C4-2B (cell line): ENCODE measurements around the gene PDS5A.
"Not testable (repeated sequence)": the region's sequence is repeated elsewhere in the genome, so short reads cannot be mapped to it uniquely, and the experiment has no call there.

Experiments
- H3K27ac ChIP-seq: fragments of 450-650 bp; 2 replicates; pipeline ENCODE4 v1.5.1; 2017
- ZFX ChIP-seq: fragments of 450-650 bp; IDR thresholded peaks from 2 replicates; pipeline ENCODE4 v1.6.1; 2017
- TF ChIP-seq, protein P1 (sequence below): fragments of 450-650 bp; conservative IDR thresholded peaks from 2 replicates; pipeline ENCODE4 v1.5.1; 2017; ENCODE audit warnings: mild to moderate bottlenecking

PDS5A gene

DNA sequence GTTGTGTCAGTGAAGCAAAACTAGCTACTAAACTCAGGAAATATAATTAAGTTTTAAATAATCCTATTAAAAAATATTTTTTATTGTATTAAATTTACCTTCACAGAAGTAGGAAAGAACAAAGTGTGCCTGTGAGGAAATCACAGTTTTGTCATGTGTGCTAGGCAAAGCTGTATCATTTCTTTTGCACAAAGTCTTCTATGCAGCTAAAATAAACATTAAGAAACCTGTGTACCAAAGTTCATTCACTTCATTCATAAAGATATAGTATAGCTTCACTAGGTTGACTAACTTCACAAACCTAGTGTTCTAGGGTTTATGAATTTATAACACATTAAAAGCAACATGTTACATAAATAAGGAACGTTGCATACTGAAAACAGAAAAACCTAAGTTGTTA lies 131.0 kb downstream of the PDS5A start:
- H3K27ac ChIP-seq: no peak overlapping the region
- no peak for TF ChIP-seq ZFX
- TF ChIP-seq, protein P1, sequence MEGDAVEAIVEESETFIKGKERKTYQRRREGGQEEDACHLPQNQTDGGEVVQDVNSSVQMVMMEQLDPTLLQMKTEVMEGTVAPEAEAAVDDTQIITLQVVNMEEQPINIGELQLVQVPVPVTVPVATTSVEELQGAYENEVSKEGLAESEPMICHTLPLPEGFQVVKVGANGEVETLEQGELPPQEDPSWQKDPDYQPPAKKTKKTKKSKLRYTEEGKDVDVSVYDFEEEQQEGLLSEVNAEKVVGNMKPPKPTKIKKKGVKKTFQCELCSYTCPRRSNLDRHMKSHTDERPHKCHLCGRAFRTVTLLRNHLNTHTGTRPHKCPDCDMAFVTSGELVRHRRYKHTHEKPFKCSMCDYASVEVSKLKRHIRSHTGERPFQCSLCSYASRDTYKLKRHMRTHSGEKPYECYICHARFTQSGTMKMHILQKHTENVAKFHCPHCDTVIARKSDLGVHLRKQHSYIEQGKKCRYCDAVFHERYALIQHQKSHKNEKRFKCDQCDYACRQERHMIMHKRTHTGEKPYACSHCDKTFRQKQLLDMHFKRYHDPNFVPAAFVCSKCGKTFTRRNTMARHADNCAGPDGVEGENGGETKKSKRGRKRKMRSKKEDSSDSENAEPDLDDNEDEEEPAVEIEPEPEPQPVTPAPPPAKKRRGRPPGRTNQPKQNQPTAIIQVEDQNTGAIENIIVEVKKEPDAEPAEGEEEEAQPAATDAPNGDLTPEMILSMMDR: no peak

DNA sequence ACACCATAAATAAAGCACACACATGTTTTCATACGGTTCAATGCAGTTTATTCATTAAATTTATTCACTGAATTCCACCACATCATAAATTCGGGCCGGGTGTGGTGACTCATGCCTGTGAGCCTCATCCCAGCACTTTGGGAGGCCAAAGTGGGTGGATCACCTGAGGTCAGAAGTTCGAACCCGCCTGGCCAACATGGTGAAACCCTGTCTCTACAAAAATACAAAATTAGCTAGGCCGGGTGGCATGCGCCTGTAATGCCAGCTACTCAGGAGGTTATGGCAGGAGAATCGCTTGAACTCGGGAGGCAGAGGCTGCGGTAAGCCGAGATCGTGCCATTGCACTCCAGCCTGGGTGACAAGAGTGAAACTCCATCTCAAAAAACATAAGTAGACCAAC lies 131.6 kb downstream of the PDS5A start:
- no peak overlapping the region for H3K27ac ChIP-seq

DNA sequence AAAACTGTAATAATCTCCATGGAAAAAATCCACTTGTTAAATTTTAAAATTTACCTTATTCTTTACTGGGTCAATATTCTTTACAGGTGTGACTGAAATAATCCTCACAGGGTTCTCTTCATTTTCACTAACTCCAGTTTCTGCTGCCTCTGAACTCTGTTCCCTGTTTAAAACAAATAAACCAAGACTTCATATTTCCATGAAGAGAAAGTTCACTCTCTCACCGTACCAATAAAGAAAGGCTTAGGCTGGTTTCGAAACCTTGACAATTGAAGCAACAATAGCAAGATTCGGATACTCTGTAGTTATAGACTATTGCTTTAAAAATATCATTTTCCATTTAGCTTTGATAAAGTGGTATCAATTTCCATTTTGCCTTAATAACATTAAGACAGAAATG lies 135.8 kb downstream of the PDS5A start:
- no peak for TF ChIP-seq ZFX
- TF ChIP-seq, protein P1: no peak
- no peak overlapping the region for H3K27ac ChIP-seq

More for the DNA sequence above, 131.6 kb downstream of the PDS5A start:
- TF ChIP-seq, protein P1: no peak
- no peak for TF ChIP-seq ZFX

DNA sequence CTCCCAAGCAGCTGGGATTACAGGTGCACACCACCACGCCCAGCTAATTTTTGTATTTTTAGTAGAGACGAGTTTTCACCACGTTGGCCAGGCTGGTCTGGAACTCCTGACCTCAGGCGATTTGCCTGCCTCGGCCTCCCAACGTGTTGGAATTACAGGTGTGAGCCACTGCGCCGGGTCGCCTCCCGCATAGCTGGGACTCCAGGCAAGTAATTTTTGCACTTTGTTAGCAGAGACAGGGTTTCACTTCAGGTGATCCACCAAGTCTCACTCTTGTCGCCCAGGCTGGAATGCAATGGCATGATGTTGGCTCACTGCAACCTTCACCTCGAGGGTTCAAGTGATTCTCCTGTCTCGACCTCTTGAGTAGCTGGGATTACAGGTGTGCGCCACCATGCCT lies 137.2 kb downstream of the PDS5A start:
- not testable (repeated sequence) for H3K27ac ChIP-seq

DNA sequence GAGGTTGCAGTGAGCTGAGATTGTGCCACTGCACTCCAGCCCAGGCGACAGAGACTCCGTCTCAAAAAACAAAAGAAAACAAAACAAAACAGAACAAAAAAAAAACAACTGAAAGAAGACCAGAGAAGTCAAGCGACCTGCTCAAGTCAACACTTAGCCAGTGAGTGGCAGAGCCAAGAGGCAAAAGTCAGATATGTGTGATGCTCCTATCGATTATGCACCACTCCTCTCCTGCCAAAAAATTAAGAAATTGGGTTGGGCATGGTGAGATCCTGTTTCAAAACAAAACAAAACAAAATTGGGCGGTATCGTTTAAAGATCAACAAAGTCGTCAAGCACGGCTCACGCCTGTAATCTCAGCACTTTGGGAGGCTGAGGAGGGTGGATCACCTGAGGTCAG lies 137.7 kb downstream of the PDS5A start:
- no peak for TF ChIP-seq ZFX
- TF ChIP-seq, protein P1: no peak
- no peak overlapping the region for H3K27ac ChIP-seq

DNA sequence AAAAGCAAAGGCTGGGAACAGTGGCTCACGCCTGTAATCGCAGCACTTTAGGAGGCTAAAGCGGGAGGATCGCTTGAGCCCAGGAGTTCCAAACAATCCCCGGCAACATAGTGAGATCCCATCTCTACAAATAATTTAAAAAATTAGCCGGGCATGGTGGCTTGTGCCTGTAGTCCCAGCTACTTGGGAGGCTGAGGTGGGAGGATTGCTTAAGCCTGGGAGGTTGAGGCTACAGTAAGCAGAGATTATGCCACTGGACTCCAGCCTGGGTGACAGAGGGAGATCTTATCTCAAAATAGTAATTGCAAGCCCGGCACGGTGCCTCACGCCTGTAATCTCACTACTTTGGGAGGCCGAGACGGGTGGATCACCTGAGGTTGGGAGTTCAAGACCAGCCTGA lies 139.3 kb downstream of the PDS5A start:
- not testable (repeated sequence) for H3K27ac ChIP-seq

DNA sequence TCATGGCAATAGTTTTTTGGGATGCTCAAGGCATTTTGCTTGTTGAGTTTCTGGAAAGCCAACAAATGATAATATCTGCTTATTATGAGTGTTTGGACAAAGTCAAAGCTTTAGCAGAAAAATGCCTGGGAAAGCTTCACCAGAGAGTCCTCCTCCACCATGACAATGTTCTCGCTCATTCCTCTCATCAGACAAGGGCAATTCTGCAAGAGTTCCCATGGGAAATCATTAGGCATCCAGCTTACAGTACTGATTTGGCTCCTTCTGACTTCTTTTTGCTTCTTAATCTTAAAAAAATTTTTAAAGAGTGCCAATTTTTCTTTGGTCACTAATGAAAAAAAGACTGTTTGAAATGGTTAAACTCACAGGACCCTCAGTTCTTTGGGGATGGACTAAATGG lies 143.4 kb downstream of the PDS5A start:
- H3K27ac ChIP-seq: no peak overlapping the region
- TF ChIP-seq ZFX: no peak
- TF ChIP-seq, protein P1: no peak

DNA sequence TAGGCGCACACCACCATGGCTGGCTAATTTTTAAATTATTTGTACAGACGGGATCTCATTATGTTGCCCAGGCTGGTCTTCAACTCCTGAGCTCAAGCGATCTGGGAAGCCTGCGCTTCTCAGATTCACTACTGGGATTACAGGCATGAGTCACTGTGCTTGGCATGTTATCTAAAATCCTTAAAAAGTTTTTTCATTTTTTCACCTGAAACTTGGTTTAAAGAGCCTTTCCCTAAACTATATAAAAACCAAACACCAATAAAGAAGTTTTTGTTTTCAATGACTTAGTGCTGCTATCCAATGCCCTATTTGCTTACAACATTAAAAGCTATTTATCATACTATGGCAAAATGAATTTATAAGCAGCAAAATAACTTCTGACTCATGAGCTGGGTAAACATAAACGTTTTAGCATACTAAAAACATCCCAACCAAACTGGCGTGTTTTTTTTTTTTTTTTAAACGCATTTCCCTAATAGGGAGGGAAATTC lies 151.9 kb downstream of the PDS5A start:
- H3K27ac ChIP-seq: no peak overlapping the region
- no peak for TF ChIP-seq ZFX
- TF ChIP-seq, protein P1: no peak

DNA sequence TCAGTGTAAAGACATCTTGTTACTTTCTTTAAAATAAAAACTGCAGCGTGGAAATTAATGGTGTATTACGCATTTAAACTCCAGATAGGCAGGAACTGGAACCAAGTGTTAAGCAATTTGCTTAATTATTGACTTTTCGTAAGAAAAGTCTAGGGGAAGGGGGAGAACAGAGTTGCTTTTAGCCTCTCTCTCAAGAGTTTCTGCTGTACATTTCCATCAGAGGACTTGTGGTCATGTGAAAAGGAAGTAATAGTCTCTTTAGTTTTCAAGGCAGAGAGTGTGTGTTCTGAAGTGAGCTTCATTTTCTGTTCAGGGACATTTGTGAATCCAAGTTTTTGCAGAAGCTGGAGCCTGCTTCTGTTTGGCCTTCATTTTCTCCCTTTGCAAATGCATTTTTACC lies 152.6 kb downstream of the PDS5A start:
- H3K27ac ChIP-seq: no peak overlapping the region
- TF ChIP-seq, protein P1: no peak
- TF ChIP-seq ZFX: no peak
